ENCODE data around the gene POU3F3.

POU3F3 gene

GRCh38 chr2:104853534-104854497 lies at the start of gene POU3F3:
POU3F3 (plus strand) TSS chr2:104854115; CDS start chr2:104855511, 1,396 bp downstream.
- peak; percentile 91 for DNase-seq

DNA sequence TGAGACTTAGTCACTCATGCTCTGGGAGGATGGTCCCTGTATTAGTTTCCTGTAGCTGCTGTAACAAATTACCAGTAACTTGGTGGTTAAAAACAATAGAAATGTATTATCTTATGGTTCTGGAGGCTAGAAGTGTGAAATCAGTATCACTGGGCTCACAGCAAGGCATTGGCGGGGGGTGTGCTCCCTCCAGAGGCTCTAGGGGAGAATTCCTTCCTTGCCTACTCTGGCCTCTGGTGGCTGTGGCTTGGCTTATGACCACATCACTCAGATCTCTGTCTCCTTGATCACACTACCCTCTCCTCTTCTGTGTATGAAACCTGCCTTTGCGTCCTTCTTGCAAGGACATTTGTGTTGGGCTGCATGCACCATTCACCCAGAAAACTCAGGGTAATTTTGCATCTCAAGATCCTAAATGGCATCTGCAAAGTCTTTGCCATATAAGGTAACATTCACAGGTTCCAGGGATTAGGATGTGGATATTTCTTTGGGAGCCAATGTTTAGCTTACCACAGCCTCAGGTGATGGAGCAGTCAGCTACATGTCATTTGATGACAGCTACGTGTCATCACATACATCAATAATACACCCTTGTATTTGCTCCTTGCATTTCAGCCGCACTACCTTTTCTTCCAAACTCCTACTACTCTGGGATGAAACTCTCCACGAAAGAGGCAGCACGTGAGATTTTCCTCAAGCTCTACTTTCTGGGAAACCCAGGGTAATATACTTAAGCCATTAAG lies 49.6 kb upstream of the POU3F3 start:
- no peak for DNase-seq

- no peak for DNase-seq
These were observed 41.6 kb upstream of the POU3F3 start for GRCh38 chr2:104812286-104812685.

GRCh38 chr2:104816143-104816542 lies 37.8 kb upstream of the POU3F3 start:
- no peak for DNase-seq

GRCh38 chr2:104818264-104818663 lies 35.7 kb upstream of the POU3F3 start:
- DNase-seq: no peak

- DNase-seq: no peak
These were observed 33.8 kb upstream of the POU3F3 start for GRCh38 chr2:104820126-104820525.

DNA sequence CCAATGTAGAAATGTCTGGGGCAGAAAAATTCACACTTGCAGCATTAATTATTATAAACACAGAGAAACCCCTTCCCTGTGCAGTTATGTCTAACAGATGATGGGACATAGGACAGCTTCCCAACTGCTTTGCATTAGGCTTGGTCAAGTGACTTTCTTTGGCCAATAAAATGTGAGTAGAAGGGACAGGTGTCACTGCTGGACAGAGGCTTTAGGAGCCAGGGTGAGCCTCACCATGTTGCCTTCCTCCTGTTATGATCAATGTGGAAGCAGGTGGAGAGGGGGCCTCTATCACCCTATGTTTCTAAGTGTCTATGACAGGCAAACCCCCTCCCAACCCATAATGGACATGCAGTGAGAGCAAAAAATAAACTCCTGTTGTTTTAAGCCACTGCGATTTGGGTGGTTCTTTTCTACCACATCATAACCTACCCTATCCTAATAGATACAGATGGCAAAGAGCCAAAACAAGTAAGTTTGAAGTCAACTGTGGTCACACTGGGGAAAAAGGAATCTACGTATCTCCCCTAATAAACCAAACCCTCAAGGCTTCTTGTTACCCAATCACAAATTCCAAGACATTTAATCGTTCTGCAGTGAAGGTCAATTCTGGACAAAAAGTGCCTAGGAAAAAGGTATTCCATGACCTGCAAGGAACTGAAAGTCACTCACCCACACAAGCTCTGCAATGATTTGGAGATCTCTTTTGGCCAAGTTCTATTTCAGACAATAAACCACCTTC lies 28.6 kb upstream of the POU3F3 start:
- DNase-seq: no peak

DNA sequence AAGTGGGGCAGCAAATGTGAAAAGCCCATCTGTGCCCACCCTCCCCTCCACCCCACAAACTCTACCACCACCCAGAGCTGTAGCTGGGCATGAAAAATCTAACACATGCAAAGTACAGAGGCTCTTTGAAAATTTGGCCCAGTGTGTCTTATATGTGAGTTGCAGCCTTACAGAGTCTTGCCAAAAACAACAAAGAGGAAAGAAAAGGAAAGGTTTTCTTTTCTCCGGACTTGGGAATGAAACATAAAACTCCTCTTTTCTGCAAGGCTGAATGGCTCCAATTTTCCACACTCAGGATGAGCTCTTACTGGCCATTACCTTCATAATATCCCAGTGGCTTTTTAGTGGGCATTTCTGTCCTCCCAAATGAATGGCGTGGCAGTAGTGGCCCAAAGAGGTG lies 27.9 kb upstream of the POU3F3 start:
- DNase-seq: no peak

DNA sequence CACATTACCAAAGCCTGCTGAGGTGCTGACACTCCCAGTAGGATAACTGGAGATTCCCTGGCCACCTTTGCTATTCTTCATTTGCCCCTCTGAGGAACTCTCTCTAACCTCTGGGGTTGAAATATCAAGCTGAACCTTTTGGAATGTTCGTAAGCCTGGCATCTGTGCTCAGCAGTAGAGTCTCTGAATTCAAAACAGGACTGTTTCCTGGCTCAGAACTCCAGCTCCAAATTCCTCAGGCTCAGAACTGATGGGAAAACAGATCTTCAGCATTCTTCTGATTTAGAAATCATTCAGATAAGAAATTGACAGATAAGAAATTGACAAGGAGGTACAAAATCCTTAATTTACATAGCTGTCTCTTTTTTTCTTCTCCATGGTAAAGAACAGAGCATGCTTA lies 22.2 kb upstream of the POU3F3 start:
- no peak for DNase-seq

DNA sequence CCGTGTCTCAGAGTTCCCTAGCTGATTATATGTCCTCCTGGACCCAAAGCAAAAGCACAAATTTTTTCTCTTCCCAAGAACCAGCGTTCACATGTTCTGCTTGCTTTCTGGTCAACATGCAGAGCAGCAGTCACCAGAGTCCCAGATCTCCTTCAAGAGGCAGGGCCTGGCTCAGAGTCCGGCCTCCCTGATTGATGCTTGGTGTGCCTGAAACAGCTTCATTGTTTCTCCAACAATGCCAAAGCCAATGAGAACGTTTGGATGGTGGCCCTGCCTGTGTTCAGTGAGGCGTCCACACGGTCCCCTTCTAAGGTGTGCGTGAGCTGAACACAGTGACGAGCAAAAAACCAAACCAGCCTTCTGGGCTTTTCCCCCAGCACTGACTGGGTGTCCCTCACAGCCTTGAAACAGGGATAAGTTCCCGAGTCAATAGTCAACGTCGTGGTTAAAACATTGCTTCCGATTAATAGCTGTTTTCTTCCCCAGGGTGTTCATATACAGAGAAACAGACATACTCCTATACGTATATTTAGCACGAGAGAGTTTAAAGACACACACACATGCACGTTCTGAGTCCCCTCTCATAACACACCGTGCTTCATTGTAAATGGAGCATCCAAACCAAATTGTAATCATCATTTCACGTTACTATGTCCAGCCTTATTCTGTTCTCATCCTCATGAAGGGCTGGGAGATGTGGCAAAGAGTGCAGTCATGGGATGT lies 19.3 kb upstream of the POU3F3 start:
- DNase-seq: no peak

DNA sequence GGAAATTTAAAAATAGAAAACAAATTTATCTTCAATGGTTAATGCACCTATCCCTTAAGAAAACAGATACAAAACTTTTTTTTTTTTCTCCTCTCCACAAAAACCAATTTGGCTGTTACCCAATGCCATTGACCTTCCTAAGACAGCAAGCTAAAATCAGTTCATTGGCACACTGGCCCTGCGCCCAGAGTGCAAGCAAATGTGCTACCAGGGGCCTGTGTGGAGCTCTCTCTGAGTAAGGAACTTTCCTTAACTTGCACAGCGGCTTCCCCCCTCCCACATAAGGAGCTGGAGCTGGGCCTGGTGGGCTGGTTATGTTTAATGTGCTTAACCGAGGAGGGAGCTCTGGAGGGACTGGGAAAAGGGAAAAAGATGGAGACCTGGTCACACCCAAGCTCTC lies 17.6 kb upstream of the POU3F3 start:
- DNase-seq: no peak

DNA sequence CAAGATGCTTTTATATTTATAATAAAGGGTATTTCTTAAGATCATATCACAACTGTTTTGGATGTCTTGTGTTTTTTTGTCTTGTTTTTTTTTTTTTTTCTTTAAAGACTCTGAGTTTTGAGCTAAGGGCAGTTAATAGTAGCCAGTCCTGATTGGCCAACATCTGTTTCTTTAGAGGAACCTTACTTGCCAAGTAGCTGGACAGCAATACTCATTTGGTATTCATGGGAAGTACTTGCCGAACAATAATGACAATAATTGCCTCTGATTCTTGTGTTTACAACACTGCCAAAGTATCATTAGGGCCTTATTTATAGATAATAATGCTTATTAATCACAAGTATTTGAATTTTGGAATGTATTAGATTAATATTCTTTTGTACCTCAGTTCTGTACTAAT lies 17.1 kb upstream of the POU3F3 start:
- DNase-seq: no peak

DNA sequence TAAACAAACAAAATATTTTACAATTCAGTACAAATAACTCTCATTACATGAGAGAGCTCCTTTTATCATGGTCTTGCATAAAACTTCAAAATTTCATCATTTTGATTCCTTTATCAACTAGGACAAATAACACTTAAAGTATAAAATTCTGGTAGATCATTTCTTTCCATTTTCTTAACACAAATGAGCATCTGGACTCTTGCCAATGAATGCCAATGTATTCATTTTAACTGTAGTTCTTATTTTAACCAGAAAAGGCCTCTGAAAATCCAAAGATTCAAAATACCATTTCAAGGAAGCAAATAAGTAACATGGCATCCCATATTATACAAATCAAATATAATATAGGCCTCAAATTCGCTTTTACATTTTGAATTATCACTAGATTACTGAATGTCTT lies 13.8 kb upstream of the POU3F3 start:
- no peak for DNase-seq

DNA sequence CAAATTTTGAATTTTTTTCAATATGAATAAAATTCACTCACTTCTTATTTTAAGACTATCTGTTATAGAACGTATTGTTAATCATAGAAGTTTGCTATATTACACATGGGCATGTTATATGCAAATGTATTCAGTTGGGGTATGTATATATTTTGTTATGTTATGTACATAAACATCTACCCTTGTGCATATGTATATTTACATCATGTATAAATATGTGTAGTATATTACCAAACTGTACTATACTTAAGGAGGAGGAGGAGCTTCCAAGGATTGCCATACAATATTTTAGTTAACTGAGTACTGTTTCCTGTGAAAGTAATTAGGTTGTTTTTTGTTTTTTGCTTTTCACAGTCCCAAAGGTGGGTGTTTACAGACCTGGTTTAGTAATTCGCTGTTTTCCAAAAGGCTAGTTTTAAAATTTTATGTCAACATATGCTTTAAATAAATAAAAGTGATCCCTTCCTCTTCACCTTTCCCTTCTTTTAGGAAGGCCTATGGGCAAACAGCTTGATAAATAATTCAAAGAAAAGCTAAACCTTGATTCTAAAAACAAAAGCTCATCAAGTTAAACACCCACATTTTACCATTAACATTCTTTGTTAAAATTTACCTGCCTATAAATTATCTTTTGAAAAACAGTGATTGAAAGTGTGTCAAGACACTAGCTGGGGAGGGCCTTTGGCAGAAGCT lies 12.9 kb upstream of the POU3F3 start:
- no peak for DNase-seq

DNA sequence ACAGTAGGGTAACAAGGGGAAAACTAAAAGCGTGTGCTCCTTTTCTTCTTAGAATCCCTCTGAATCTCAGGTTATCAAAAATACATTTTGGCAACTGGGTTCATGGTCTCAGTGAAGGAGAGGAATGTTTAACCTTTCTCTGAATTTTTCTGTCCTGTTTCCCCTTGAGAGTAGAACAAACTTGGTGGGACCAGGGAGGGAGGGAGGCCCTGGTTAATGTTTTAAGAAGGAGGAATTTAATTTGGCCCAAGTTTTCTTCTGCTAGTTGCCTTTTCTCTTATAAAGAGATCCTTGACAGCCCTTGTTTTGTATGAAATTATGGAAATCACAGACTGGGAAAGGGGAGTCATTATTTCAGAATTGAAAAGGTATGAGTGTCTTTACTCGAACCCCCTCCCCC lies 12.2 kb upstream of the POU3F3 start:
- DNase-seq: no peak

DNA sequence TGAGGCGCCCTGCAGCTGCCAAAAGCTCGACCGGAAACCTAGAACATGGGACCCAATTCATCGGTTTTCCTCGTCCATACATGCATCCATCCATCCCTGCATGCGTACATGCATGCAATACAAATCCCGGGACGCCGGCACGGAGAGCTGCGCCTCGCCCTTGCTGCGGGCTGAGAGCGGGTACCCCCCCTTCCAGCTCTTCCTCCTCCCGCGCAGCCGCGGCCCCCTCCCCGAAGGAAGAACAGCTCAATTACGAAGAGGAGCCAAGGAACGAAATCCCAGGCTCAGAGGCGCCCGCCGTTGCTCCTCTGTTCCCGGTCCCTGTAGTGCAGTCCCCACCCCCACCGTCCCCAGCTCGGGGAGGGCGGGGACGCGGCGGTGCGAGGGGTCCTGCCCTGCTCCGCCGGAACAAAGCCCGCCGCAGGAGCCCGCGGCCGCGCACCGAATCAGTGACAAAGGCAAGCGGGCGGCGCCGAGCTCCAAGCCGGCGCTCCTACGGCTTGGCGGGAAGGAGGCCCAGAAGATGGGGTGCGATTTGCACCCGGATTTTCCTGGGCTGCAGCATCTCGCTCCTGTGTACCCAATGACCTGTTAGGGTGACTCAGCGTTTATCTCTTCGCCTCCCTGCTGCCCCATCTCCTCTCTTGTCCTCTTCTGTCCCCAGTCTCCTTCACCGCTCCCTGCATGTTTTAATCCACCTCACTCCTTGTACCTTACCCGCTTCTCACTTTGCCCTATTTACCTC lies 8.9 kb upstream of the POU3F3 start:
- DNase-seq: peak; percentile 52

GRCh38 chr2:104845552-104845931 lies 8.4 kb upstream of the POU3F3 start:
- DNase-seq: no peak

- DNase-seq: no peak
These were observed 7.7 kb upstream of the POU3F3 start for GRCh38 chr2:104845946-104846785.

- no peak for DNase-seq
These were observed 6.9 kb upstream of the POU3F3 start for GRCh38 chr2:104846786-104847585.

All from NCI-H1092 treated with DMSO at 0.1 percent for 48 hours (cell line).